ENCODE results near the gene PRDX6.

DNA sequence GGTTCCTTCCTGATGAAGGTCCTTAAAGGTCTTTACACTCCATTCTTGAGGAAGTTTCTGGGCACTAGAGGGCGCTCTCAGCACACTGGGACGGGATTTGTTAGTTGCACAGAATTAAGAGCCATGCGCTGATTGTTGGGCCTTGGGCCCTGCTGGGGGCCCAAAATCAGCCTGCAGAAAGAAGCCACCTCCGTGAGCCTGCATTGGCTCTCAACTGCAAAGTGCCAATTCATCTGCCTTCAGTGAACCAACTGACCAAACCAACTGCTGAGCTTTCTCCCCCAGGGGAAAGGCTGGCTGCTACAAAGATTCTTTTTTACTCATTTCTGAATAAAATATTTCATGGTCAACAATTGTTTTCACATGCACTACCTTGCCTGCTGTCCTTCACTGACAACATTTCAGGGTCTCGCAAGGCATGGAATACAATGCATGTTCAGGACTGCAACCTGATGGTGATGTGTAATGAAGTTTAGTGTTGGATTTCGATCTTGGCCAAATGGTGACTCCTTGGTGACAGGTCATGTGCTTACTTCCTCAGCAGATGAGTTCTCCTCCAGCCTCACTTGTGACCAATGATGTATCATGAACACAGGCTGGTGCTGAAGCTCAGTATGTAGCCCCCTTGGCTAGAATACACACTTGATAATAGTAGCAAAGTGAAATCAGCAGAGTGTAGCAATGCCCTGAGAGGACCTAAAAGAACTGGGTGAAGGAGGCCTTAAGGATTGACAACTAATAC is 45.7 kb upstream of the PRDX6 start:
- peak; percentile 97 to 98 for TF ChIP-seq RAD21 (IDR thresholded peaks at IDR 0.05 in 1 of 2, conservative IDR thresholded peaks at IDR 0.05 in 1 of 2; ENCODE audit: low read depth in 2 of 2, low read length in 2 of 2)
- peak; percentile 43 to 88 (median 87) for TF ChIP-seq CTCF (IDR thresholded peaks at IDR 0.05; ENCODE audit: control extremely low read depth in 1 of 3, insufficient read depth in 1 of 3, low read depth in 1 of 3, low read length in 3 of 3)
- TF ChIP-seq TAF7 (optimal IDR thresholded peaks at IDR 0.05; ENCODE audit: borderline replicate concordance, low read depth, low read length): no peak

Measured in H1 (cell line).